K562 (cell line): ENCODE measurements around the gene FAM171A1. TPM values are rescaled to one million over a fixed set of nuclear protein-coding genes. Genes with fewer than 3 reads are reported as not detected.

Experiments
- ATAC-seq: fragments of 200-7000 bp; cut with Tn5 transposase; 3 replicates; pipeline ENCODE4 v1.9.1; 2020; ENCODE audit warnings: moderate library complexity
- BruUV-seq: library from RNA; stranded (reverse); fragments of 400-500 nt; replicated peaks from 2 replicates; lab custom pipeline; 2021; lab: Mats Ljungman, UMichigan
- CTCF ChIA-PET: fragments of 300-600 bp; formaldehyde crosslinking; extraction: SDS; loops from one replicate; lab custom pipeline; 2021; ENCODE audit warnings: low intra/inter-chr PET ratio; lab: Yijun Ruan, JAX
- POLR2A ChIA-PET: fragments of 300-600, 350-650 bp; sonication (Branson Sonifier 250); formaldehyde crosslinking; extraction: SDS; loops from one replicate; lab custom pipeline; 2021; ENCODE audit warnings: antibody characterized with exemption, inconsistent platforms; lab: Yijun Ruan, JAX
- DNase-seq, 4 experiments: peaks; one replicate each; pipeline versions ENCODE4 v3.0.0 to v3.0.0-alpha.2; 2011 to 2018; ENCODE audit warnings: low spot score in 3 of 4, mixed read lengths in 3 of 4; ENCODE audit errors: extremely low read depth in 1 of 4
- FAIRE-seq: peaks from 2 replicates; lab custom pipeline; 2011; peaks lifted over from hg19 to GRCh38; lab: Jason Lieb, UNC
- H2AFZ ChIP-seq: 2 replicates; pipeline ENCODE4 v1.6.0; 2011; ENCODE audit warnings: low read depth, low read length, control low read depth, inconsistent platforms
- H3K27ac ChIP-seq: fragments of 200-600 bp; 3 replicates; pipeline ENCODE4 v1.8.0; 2011; ENCODE audit warnings: low read depth, mild to moderate bottlenecking, control low read depth, inconsistent platforms, low read length, moderate library complexity, mixed read lengths; ENCODE audit errors: extremely low read depth
- H3K27me3 ChIP-seq, 2 experiments: fragments of 300-600 bp in 1 of 2; 2 replicates in 1 of 2; 3 replicates in 1 of 2; pipeline versions ENCODE4 v1.6.0 to v1.8.0; 2011; ENCODE audit warnings: inconsistent platforms in 2 of 2, low read length in 2 of 2, mild to moderate bottlenecking in 1 of 2, mixed read lengths in 1 of 2, moderate library complexity in 1 of 2; ENCODE audit not compliant: control insufficient read depth in 2 of 2, insufficient read depth in 2 of 2
- H3K36me3 ChIP-seq: fragments of 300-600 bp; 3 replicates; pipeline ENCODE4 v1.8.0; 2011; ENCODE audit warnings: mild to moderate bottlenecking, low read length, inconsistent platforms; ENCODE audit not compliant: control insufficient read depth, insufficient read depth
- H3K4me1 ChIP-seq, 2 experiments: fragments of 200-600 bp in 1 of 2; replicated peaks in 1 of 2; 2 replicates in 1 of 2; 3 replicates in 1 of 2; pipeline versions ENCODE4 v1.5.1 to v1.8.0; 2011; ENCODE audit warnings: inconsistent platforms in 2 of 2, low read length in 2 of 2, mild to moderate bottlenecking in 1 of 2, mixed read lengths in 1 of 2, moderate library complexity in 1 of 2; ENCODE audit not compliant: control insufficient read depth in 2 of 2, insufficient read depth in 2 of 2
- H3K4me2 ChIP-seq: 2 replicates; pipeline ENCODE4 v1.6.1; 2011; ENCODE audit warnings: low read length, control low read depth, inconsistent platforms, mixed read lengths; ENCODE audit not compliant: insufficient read depth
- H3K4me3 ChIP-seq: fragments of 200-600 bp; sonication (generic), shearing (Covaris generic); 2 replicates; pipeline ENCODE4 v1.5.1; 2016; ENCODE audit warnings: control low read depth, inconsistent platforms
- H3K79me2 ChIP-seq: fragments of 200-600 bp; 3 replicates; pipeline ENCODE4 v1.8.0; 2011; ENCODE audit warnings: low read length, inconsistent platforms; ENCODE audit not compliant: control insufficient read depth, insufficient read depth
- H3K9ac ChIP-seq, 2 experiments: 2 replicates each; pipeline versions ENCODE4 v1.6.0 to v1.6.1; 2011; ENCODE audit warnings: low read depth in 2 of 2, low read length in 2 of 2, control low read depth in 1 of 2, inconsistent platforms in 1 of 2, mild to moderate bottlenecking in 1 of 2, mixed read lengths in 1 of 2; ENCODE audit not compliant: insufficient read depth in 1 of 2
- H3K9me1 ChIP-seq: one replicate; pipeline ENCODE4 v1.6.0; 2011; ENCODE audit warnings: inconsistent platforms, mild to moderate bottlenecking, low read length, moderate library complexity; ENCODE audit not compliant: control insufficient read depth, insufficient read depth
- H3K9me3 ChIP-seq: replicated peaks from 2 replicates; pipeline ENCODE4 v1.5.1; 2011; ENCODE audit warnings: low read depth, low read length, inconsistent platforms; ENCODE audit not compliant: control insufficient read depth, insufficient read depth
- H4K20me1 ChIP-seq: replicated peaks from 2 replicates; pipeline ENCODE4 v1.6.1; 2011; ENCODE audit warnings: low read length, inconsistent platforms, mixed read lengths; ENCODE audit not compliant: control insufficient read depth, insufficient read depth
- AFF4 ChIP-seq: sonication (generic); formaldehyde crosslinking; IDR thresholded peaks from 2 replicates; pipeline ENCODE4 v1.8.0; 2023; ENCODE audit warnings: mild to moderate bottlenecking, missing genetic modification reagents
- CREB1 ChIP-seq, 2 experiments: sonication (generic) in 1 of 2; formaldehyde crosslinking in 1 of 2; IDR thresholded peaks; 2 replicates each; pipeline versions ENCODE4 v1.6.1 to v1.8.0; 2012 to 2022; ENCODE audit warnings: inconsistent platforms in 1 of 2, mild to moderate bottlenecking in 1 of 2, missing genetic modification reagents in 1 of 2, moderate library complexity in 1 of 2
- ETV6 ChIP-seq, 3 experiments: fragments of 150-350 bp in 1 of 3; sonication (generic) in 1 of 3; formaldehyde crosslinking in 1 of 3; IDR thresholded peaks; 2 replicates each; pipeline versions ENCODE4 v1.6.1 to v1.8.0; 2014 to 2022; ENCODE audit warnings: borderline replicate concordance in 2 of 3, low read depth in 2 of 3, antibody characterized with exemption in 1 of 3, low read length in 1 of 3, mild to moderate bottlenecking in 1 of 3, missing genetic modification reagents in 1 of 3
- FOXK2 ChIP-seq, 2 experiments: fragments of 450-650 bp; IDR thresholded peaks in 1 of 2; conservative IDR thresholded peaks in 1 of 2; 2 replicates each; pipeline ENCODE4 v1.6.1; 2016; ENCODE audit warnings: low read depth in 2 of 2, mild to moderate bottlenecking in 1 of 2
- HNRNPK ChIP-seq: fragments of 200-400 bp; formaldehyde crosslinking; IDR thresholded peaks from one replicate; pipeline ENCODE4 v1.6.1; 2018; ENCODE audit warnings: mild to moderate bottlenecking, low read depth, low read length; ENCODE audit not compliant: poor library complexity, severe bottlenecking
- MEF2A ChIP-seq: IDR thresholded peaks from 2 replicates; pipeline ENCODE4 v1.6.1; 2011; ENCODE audit warnings: low read depth, mild to moderate bottlenecking, low read length, moderate library complexity; ENCODE audit not compliant: control insufficient read depth
- MTA2 ChIP-seq: fragments of 450-650 bp; IDR thresholded peaks from 2 replicates; pipeline ENCODE4 v1.6.1; 2016; ENCODE audit warnings: low read depth
- PHF8 ChIP-seq: fragments of 200-600 bp; sonication (generic); IDR thresholded peaks from 2 replicates; pipeline ENCODE4 v1.6.1; 2012; ENCODE audit warnings: mixed run types, mild to moderate bottlenecking, inconsistent platforms, low read length, moderate library complexity, borderline replicate concordance
- TFAP4 ChIP-seq: sonication (generic); formaldehyde crosslinking; IDR thresholded peaks from 2 replicates; pipeline ENCODE4 v1.8.0; 2022; ENCODE audit warnings: missing genetic modification reagents, mild to moderate bottlenecking, moderate library complexity, borderline replicate concordance
- ZNF143 ChIP-seq: sonication (generic); formaldehyde crosslinking; IDR thresholded peaks from 2 replicates; pipeline ENCODE4 v1.9.0; 2022; ENCODE audit warnings: mild to moderate bottlenecking, missing genetic modification reagents
- WGBS: fragments of 100-300 bp; shearing (Covaris generic); methylation state at CpG from one replicate; pipeline ENCODE4 v1.1.6; 2016; ENCODE audit warnings: low coverage, mixed read lengths; ENCODE audit not compliant: insufficient coverage; ENCODE audit errors: missing lambda C conversion rate; 5-methylcytosine and 5-hydroxymethylcytosine counted together
- in situ Hi-C: fragments of 300-500 bp; cut with MboI; formaldehyde crosslinking; loops from 4 replicates; pipeline ENCODE4 v1.15.0; 2018; ENCODE audit warnings: inconsistent platforms, mixed read lengths
- intact Hi-C: fragments of 100-400 bp; cut with micrococcal nuclease; formaldehyde crosslinking; loops from 2 replicates; pipeline ENCODE4 v1.14.2; 2022
- polyA plus RNA-seq, 8 experiments: library from polyadenylated mRNA; depleted of rRNA in 4 of 8; stranded (reverse) in 5 of 8; unstranded in 3 of 8; fragments of >200 nt; fragmentation: Nextera tagmentation in 2 of 8; fragmentation: Illumina TruSeq in 1 of 8; extraction: Ambion mirVana in 2 of 8; extraction: Trizol in 1 of 8; gene quantifications; 2 replicates each; pipeline versions ENCODE4 v1.2.1 to v1.2.3, GENCODE V29; 2011 to 2014; ENCODE audit warnings: inconsistent platforms in 1 of 8, missing spikeins in 1 of 8
- total RNA-seq, 7 experiments: library from RNA; depleted of rRNA in 6 of 7; stranded (reverse); fragments of >200 nt in 6 of 7; fragmentation: Illumina TruSeq in 2 of 7; extraction: Trizol in 2 of 7; gene quantifications; 2 replicates each; pipeline versions ENCODE4 v1.2.1 to v1.2.3, GENCODE V29; 2011 to 2021; ENCODE audit warnings: low replicate concordance in 1 of 7
- TF ChIP-seq, protein P1 (sequence below), 2 experiments: IDR thresholded peaks; 2 replicates each; pipeline ENCODE4 v1.6.1; 2011; ENCODE audit warnings: borderline replicate concordance in 1 of 2, control low read depth in 1 of 2, low read depth in 1 of 2, low read length in 1 of 2, mild to moderate bottlenecking in 1 of 2, mixed read lengths in 1 of 2, moderate library complexity in 1 of 2; ENCODE audit not compliant: insufficient read depth in 1 of 2, insufficient read length in 1 of 2, poor library complexity in 1 of 2, severe bottlenecking in 1 of 2; ENCODE audit errors: extremely low read depth in 1 of 2

FAM171A1 gene
- total and polyA plus RNA-seq, 9 of the 15 experiments (the other 6 are each of a cell fraction or from before 2014, with no cell fraction given) = 0.51 to 8.2 (median 4.8) TPM

DNA sequence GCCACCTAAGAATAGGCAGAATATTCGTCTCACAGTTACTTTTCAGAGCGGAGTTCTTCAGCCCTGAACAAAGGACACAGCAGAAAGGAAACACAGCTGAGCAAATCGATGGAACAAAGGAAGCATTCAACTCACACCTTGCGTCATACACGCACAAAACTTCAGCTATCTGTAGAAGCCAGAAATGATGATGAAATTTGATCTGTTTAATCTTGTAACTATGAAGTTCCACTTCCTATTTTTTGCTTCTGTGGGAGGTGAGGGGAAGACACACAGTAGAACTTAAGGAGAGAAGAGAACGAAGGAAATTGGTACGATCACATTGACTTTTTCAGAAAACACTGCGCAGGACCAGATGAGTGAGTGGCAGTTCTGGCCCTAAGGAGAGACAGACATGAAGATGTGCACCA lies 26.2 kb downstream of the FAM171A1 start:
- ChIA-PET POLR2A (no interaction called here), CTCF (no interaction called here)
- H3K9ac ChIP-seq = peak overlapping the region in 1 of 2 experiments; percentile 40; a peak in 2 of 4 replicates
- H3K4me2 ChIP-seq = peak overlapping the region; percentile 68
- peaks cover 2 to 25% of the 10 kb centered on the region in 2 experiments; a peak in 4 of 5 replicates for H3K4me1 ChIP-seq
- no peaks in the 10 kb centered on the region for H3K36me3 ChIP-seq
- H3K4me3 ChIP-seq = no peak overlapping the region
- no peaks in the 10 kb centered on the region for H3K9me3 ChIP-seq
- H3K27me3 ChIP-seq = peaks cover 4 to 11% of the 10 kb centered on the region in 2 experiments; a peak in 3 of 5 replicates
- peak overlapping the region; percentile 61; the same call in 2 of the 3 replicates for H3K27ac ChIP-seq
- H4K20me1 ChIP-seq = no peaks in the 10 kb centered on the region
- DNase-seq (peak in 2 of 4 experiments; percentile 28 to 62), FAIRE-seq (peak; percentile 77), ATAC-seq (peak; percentile 74)
- no peaks in the 10 kb centered on the region for H3K79me2 ChIP-seq
- intact Hi-C loops = no loop called here
- no peaks in the 10 kb centered on the region for H3K9me1 ChIP-seq
- peak overlapping the region; percentile 51 for H2AFZ ChIP-seq
- in situ Hi-C loops = no loop called here
- BruUV-seq = no TSS peak
- 9% methylated on average over 8 of the region's 8 CpGs for WGBS
- no peak for TF ChIP-seq AFF4 (CRISPR knock-in tag)
- TF ChIP-seq ETV6 (IDR thresholded peaks at IDR 0.05; ENCODE audit: borderline replicate concordance in 1 of 2, low read depth in 2 of 2, low read length in 1 of 2) = peak in 1 of 2 experiments; percentile 84; a peak in 2 of 4 replicates
- TF ChIP-seq ETV6 (CRISPR knock-in tag; IDR thresholded peaks at IDR 0.05; ENCODE audit: borderline replicate concordance) = no peak
- TF ChIP-seq HNRNPK = no peak
- peak; percentile 49; the same call in 1 of the 2 replicates for TF ChIP-seq TFAP4 (CRISPR knock-in tag)
- TF ChIP-seq FOXK2 (conservative IDR thresholded peaks at IDR 0.05 in 1 of 2, IDR thresholded peaks at IDR 0.05 in 1 of 2; ENCODE audit: low read depth in 2 of 2) = no peak
- no peak for TF ChIP-seq ZNF143
- peak; percentile 48 for TF ChIP-seq MTA2
- no peak for TF ChIP-seq CREB1 (IDR thresholded peaks at IDR 0.05)
- peak; percentile 43; the same call in 1 of the 2 replicates for TF ChIP-seq CREB1 (CRISPR knock-in tag; IDR thresholded peaks at IDR 0.05)
- peak; percentile 20; the same call in 1 of the 2 replicates for TF ChIP-seq PHF8
- TF ChIP-seq, protein P1, sequence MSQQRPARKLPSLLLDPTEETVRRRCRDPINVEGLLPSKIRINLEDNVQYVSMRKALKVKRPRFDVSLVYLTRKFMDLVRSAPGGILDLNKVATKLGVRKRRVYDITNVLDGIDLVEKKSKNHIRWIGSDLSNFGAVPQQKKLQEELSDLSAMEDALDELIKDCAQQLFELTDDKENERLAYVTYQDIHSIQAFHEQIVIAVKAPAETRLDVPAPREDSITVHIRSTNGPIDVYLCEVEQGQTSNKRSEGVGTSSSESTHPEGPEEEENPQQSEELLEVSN (IDR thresholded peaks at IDR 0.05; ENCODE audit: borderline replicate concordance in 1 of 2, extremely low read depth in 1 of 2, insufficient read depth in 1 of 2, insufficient read length in 1 of 2, low read depth in 1 of 2, low read length in 1 of 2, poor library complexity in 1 of 2, severe bottlenecking in 1 of 2) = no peak
- TF ChIP-seq MEF2A = no peak
